Bronchial epithelial cell (primary cell): ENCODE measurements around the gene UBTD2. TPM values are rescaled to one million over a fixed set of nuclear protein-coding genes. Genes with fewer than 3 reads are reported as not detected.

Experiments
- DNase-seq: peaks from one replicate; pipeline ENCODE4 v3.0.0-alpha.2; 2010; ENCODE audit warnings: low read depth
- FAIRE-seq: peaks from 2 replicates; lab custom pipeline; 2011; peaks lifted over from hg19 to GRCh38; lab: Jason Lieb, UNC
- H3K27me3 ChIP-seq: 2 replicates; pipeline ENCODE4 v1.5.1; 2011; ENCODE audit warnings: low read length; ENCODE audit not compliant: control insufficient read depth, insufficient read depth
- H3K36me3 ChIP-seq: 2 replicates; pipeline ENCODE4 v1.5.1; 2011; ENCODE audit warnings: low read length; ENCODE audit not compliant: control insufficient read depth, insufficient read depth
- H3K4me3 ChIP-seq: 2 replicates; pipeline ENCODE4 v1.5.1; 2011; ENCODE audit warnings: mild to moderate bottlenecking, low read depth, low read length, control low read depth
- CTCF ChIP-seq: IDR thresholded peaks from 2 replicates; pipeline ENCODE4 v1.5.1; 2011; ENCODE audit warnings: mild to moderate bottlenecking, moderate library complexity, low read length, control low read depth, inconsistent platforms; ENCODE audit not compliant: insufficient read depth, severe bottlenecking
- total RNA-seq: library from RNA; depleted of rRNA; stranded (reverse); fragments of >200 nt; gene quantifications from 2 replicates; pipeline ENCODE4 v1.2.1, GENCODE V29; 2014

The UBTD2 gene
- total RNA-seq, 1 donor from 2014 or later, result 20.8 TPM

GRCh38 chr5:172266676-172267092, 16.9 kb downstream of the UBTD2 start:
- no peak for TF ChIP-seq CTCF
- Histone ChIP-seq H3K36me3 (no peaks in the 10 kb centered on the region), H3K4me3 (no peak overlapping the region), H3K27me3 (no peaks in the 10 kb centered on the region)
- no peak for DNase-seq
- no peak for FAIRE-seq

GRCh38 chr5:172266071-172266675, 17.4 kb downstream of the UBTD2 start:
- no peaks in the 10 kb centered on the region for H3K27me3 ChIP-seq
- TF ChIP-seq CTCF, result no peak
- FAIRE-seq, result no peak
- H3K4me3 ChIP-seq, result no peak overlapping the region
- no peaks in the 10 kb centered on the region for H3K36me3 ChIP-seq
- peak; percentile 29 for DNase-seq

GRCh38 chr5:172264815-172265395, 18.7 kb downstream of the UBTD2 start:
- Histone ChIP-seq H3K4me3 (no peak overlapping the region), H3K36me3 (no peaks in the 10 kb centered on the region), H3K27me3 (no peaks in the 10 kb centered on the region)
- TF ChIP-seq CTCF, result no peak
- DNase-seq (no peak), FAIRE-seq (no peak)

GRCh38 chr5:172255444-172255843, 28.1 kb downstream of the UBTD2 start:
- Histone ChIP-seq H3K4me3 (no peak overlapping the region), H3K27me3 (no peaks in the 10 kb centered on the region), H3K36me3 (peaks cover 3% of the 10 kb centered on the region)
- no peak for TF ChIP-seq CTCF
- no peak for FAIRE-seq
- no peak for DNase-seq

- no peak for DNase-seq
Observed at GRCh38 chr5:172252501-172252900, 31.1 kb downstream of the UBTD2 start.

More at GRCh38 chr5:172252501-172252900, 31.1 kb downstream of the UBTD2 start:
- FAIRE-seq, result no peak
- TF ChIP-seq CTCF, result no peak
- peaks cover 3% of the 10 kb centered on the region for H3K36me3 ChIP-seq
- H3K4me3 ChIP-seq, result no peak overlapping the region
- H3K27me3 ChIP-seq, result no peaks in the 10 kb centered on the region
